OCI-LY3 (cell line): ENCODE data around the gene KLK5.

Experiments used
- CTCF ChIP-seq: fragments of 200-600, 300-600 bp; sonication (generic); IDR thresholded peaks from 2 replicates; pipeline ENCODE4 v1.5.1; 2014; ENCODE audit warnings: antibody characterized with exemption, low read length, low read depth
- EZH2phosphoT487 ChIP-seq: fragments of 200-600 bp; shearing (Covaris generic); IDR thresholded peaks from 2 replicates; pipeline ENCODE4 v1.6.1; 2018; ENCODE audit warnings: antibody characterized with exemption, mixed run types, low read depth

- no peak for TF ChIP-seq CTCF
- TF ChIP-seq EZH2phosphoT487 = no peak
Observed at GRCh38 chr19:50897191-50897607, 55.6 kb downstream of the KLK5 start.
